HUES48 (cell line): ENCODE measurements around the gene PARD6A.
"Not testable (repeated sequence)": the region's sequence is repeated elsewhere in the genome, so short reads cannot be mapped to it uniquely, and the experiment has no call there.

Source experiments
- H3K27ac ChIP-seq: one replicate; pipeline ENCODE4 v1.7.0; 2013; ENCODE audit warnings: low read depth, low read length, inconsistent platforms
- H3K27me3 ChIP-seq: 2 replicates; pipeline ENCODE4 v1.6.1; 2013; ENCODE audit warnings: mild to moderate bottlenecking, low read length; ENCODE audit not compliant: control insufficient read depth, insufficient read depth
- H3K36me3 ChIP-seq: 2 replicates; pipeline ENCODE4 v1.6.1; 2013; ENCODE audit warnings: low read length; ENCODE audit not compliant: control insufficient read depth, insufficient read depth
- H3K4me1 ChIP-seq: 2 replicates; pipeline ENCODE4 v1.6.1; 2013; ENCODE audit warnings: mild to moderate bottlenecking, low read length; ENCODE audit not compliant: control insufficient read depth, insufficient read depth
- H3K4me3 ChIP-seq: 2 replicates; pipeline ENCODE4 v1.5.1; 2013; ENCODE audit warnings: mild to moderate bottlenecking, low read depth, low read length
- H3K9ac ChIP-seq: 2 replicates; pipeline ENCODE4 v1.6.1; 2013; ENCODE audit warnings: mild to moderate bottlenecking, low read depth, low read length, moderate library complexity
- H3K9me3 ChIP-seq: 2 replicates; pipeline ENCODE4 v1.6.1; 2013; ENCODE audit warnings: low read length; ENCODE audit not compliant: control insufficient read depth, insufficient read depth

The PARD6A gene

DNA sequence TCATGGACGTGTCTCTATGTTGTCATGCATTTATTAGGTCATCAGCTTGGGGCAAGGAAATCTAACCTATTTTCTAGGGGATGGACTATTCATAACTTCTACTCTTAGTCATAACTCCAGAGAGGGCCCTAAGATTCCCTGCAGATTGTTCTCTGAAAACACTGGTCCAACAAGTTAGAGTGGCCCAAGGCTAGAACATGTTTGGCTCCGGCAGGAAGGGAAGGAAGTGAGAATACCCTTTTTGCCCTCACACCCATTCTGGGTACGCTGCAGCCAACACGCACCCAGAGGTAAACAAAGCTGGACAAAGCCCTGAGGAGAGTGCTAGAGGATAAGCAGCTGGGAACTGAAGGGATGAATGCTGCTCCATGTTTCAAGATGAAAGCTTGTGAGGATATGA is 15.8 kb downstream of the PARD6A start:
- Histone ChIP-seq H3K9me3 (no peaks in the 10 kb centered on the region), H3K4me3 (no peak overlapping the region), H3K27ac (no peak overlapping the region), H3K9ac (no peak overlapping the region), H3K4me1 (no peaks in the 10 kb centered on the region), H3K36me3 (peaks cover 10% of the 10 kb centered on the region; the same call in 1 of the 2 replicates), H3K27me3 (no peaks in the 10 kb centered on the region)

DNA sequence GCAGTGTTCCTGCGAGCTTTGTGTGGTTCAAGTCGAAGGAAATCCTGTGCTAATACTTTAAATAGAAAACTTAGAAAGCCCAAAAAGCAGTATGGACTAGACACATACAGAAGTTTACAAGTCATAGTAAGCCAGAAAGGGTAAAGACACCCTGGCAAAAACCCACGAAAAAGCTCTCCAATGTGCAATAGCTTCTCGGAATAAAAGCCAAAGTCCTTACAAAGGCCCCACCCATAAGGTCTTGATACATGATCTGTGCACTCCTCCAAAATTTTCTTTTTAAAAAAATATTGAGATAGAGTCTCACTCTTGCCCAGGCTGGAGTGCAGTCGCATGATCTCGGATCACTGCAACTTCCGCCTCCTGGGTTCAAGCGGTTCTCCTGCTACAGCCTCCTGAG is 16.2 kb downstream of the PARD6A start:
- no peaks in the 10 kb centered on the region for H3K4me1 ChIP-seq
- peaks cover 10% of the 10 kb centered on the region; the same call in 1 of the 2 replicates for H3K36me3 ChIP-seq
- no peak overlapping the region for H3K4me3 ChIP-seq
- no peak overlapping the region for H3K9ac ChIP-seq
- no peak overlapping the region for H3K27ac ChIP-seq
- no peaks in the 10 kb centered on the region for H3K9me3 ChIP-seq
- no peaks in the 10 kb centered on the region for H3K27me3 ChIP-seq

DNA sequence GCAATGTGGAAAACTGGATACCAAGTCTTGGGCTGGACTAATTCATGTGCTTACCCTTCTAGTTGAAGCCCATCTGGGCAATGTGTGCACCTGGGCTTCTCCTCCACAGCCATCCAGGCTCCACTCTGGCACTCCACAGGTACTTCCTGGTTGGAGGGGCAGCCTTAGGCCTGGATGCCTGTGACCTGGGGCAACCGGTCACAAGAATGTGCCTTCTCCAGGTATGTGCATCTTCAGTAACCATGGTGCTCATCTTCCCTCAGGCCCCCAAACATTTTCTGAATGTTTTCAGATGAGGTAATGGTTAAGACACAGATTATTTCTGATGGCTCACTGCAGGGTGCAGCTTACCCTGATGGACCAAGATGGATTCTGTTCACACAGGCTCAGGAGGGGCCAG is 17.0 kb downstream of the PARD6A start:
- Histone ChIP-seq H3K4me3 (no peak overlapping the region), H3K4me1 (no peaks in the 10 kb centered on the region), H3K27ac (no peak overlapping the region), H3K36me3 (peaks cover 14% of the 10 kb centered on the region; the same call in 1 of the 2 replicates), H3K27me3 (no peaks in the 10 kb centered on the region), H3K9me3 (no peaks in the 10 kb centered on the region), H3K9ac (no peak overlapping the region)

DNA sequence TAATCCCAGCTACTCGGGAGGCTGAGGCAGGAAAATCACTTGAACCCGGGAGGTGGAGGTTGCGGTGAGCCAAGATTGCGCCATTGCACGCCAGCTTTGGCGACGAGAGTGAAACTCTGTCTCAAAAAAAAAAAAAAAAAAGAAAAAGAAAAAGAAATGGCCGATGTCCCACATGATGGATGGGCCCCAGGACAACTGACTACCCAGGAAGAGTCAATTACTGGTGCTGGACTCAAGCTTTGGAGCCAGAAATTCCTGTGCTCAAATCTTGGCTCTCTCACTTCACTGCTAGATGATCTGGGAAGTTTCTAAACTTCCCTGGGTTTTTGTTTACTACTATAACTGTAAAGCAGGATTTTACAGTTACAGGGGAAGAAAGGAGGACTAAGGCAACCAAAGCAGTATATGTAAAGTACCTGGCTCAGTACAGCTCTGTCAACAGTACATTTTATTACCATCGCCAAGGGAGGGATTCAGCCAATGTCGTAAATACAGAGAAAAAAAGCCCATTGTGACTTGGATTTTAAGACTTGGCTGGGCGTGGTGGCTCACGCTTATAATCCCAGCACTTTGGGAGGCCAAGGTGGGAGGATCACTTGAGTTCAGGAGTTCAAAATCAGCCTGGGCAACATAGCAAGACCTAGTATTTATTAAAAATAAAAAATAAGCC is 17.7 kb downstream of the PARD6A start:
- no peaks in the 10 kb centered on the region for H3K9me3 ChIP-seq
- H3K9ac ChIP-seq: no peak overlapping the region
- no peaks in the 10 kb centered on the region for H3K27me3 ChIP-seq
- no peak overlapping the region for H3K27ac ChIP-seq
- no peak overlapping the region for H3K4me3 ChIP-seq
- no peaks in the 10 kb centered on the region for H3K4me1 ChIP-seq
- H3K36me3 ChIP-seq: peaks cover 21% of the 10 kb centered on the region

DNA sequence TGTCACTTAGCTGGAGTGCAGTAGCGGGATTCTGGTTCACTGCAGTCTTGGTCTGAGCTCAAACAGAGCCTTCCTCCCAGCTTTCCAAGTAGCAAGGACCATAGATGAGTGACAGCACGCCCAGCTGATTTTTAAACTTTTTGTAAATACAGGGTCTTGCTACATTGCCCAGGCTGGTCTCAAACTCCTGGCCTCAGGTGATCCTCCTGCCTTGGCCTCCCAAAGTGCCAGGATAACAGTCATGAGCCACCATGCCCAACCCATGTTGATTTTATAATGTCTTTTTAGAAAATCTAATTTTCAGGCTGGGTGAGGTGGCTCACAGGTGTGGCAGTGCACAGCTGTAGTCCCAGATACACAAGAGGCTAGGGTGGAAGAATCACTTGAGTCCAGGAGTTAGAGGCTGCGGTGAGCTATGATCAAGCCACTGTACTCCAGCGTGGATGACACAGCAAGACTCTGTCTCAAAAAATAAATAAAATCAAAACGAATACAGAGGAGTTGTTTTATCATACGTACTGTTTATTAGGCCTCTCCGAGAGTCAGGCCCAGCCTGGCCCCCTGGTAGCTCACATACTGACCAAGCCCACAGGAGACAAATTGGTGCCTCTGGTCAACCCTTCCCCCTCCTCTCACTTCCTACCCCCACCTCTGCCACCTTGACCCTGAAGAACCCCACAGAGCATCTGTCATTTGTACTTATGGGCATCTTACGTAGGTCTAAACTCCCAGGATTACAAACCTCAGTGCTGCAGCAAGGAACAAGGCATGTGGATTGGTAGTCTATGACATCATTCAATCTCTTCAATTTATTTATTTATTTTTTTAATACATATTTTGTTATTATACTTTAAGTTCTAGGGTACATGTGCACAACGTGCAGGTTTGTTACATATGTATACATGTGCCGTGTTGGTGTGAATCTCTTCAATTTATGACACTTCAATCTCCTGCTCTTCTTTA is 19.5 kb downstream of the PARD6A start:
- H3K27me3 ChIP-seq: no peaks in the 10 kb centered on the region
- peaks cover 33% of the 10 kb centered on the region for H3K36me3 ChIP-seq
- no peaks in the 10 kb centered on the region for H3K9me3 ChIP-seq
- H3K27ac ChIP-seq: no peak overlapping the region
- no peak overlapping the region for H3K4me3 ChIP-seq
- H3K9ac ChIP-seq: no peak overlapping the region
- no peaks in the 10 kb centered on the region for H3K4me1 ChIP-seq

DNA sequence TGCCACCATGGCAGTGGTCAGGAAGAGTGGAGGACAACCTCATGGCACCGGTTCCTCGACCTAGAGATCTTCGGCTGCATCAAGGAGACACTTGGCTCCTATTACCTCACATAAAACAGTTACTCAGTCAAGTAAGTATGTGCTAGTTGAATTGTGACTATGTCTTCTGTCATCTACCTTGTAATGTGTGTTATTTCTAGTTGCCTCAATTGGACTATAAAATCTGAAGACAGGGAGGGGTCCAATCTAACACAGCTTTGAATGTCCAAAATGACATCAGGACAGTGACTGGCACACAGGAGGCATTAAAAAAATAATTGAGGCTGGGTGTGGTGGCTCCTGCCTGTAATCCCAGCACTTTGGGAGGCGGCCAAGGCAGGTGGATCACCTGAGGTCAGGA is 23.0 kb downstream of the PARD6A start:
- no peaks in the 10 kb centered on the region for H3K4me1 ChIP-seq
- no peak overlapping the region for H3K4me3 ChIP-seq
- no peaks in the 10 kb centered on the region for H3K9me3 ChIP-seq
- peaks cover 38% of the 10 kb centered on the region for H3K36me3 ChIP-seq
- H3K27me3 ChIP-seq: no peaks in the 10 kb centered on the region
- H3K27ac ChIP-seq: no peak overlapping the region
- no peak overlapping the region for H3K9ac ChIP-seq

DNA sequence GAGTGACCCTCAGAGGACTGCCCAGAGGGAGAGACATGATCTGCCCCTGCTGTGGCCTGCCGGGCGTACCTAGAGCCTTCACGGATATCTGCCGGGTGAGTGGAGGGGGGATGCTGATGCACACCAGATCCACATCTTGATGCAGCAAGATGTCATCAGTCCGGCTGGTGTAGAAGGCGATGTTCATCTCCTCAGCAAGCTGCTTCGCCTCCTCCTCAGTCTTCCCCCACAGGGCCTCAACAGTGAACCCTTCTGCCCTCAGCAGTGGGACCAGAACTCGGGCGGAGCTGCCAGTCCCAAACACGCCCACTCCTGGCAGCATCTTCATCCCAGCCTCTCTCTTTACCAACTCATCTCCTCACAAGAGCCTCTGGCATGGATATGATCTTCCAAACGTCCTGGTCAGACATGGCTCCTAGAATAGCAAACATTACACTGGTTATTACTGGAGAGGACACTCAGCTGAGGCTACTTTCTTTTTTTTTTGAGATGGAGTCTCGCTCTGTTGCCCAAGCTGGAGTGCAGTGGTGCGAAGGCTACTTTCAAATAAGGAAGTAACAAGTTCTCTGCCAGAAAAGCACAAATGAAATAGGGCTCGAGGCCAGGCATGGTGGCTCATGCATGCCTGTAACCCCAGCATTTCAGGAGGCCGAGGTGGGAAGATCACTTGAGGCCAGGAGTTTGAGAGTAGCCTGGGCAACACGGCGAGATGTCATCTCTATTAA is 24.8 kb downstream of the PARD6A start:
- no peak overlapping the region for H3K9ac ChIP-seq
- no peaks in the 10 kb centered on the region for H3K27me3 ChIP-seq
- H3K36me3 ChIP-seq: peaks cover 38% of the 10 kb centered on the region
- no peaks in the 10 kb centered on the region for H3K4me1 ChIP-seq
- no peaks in the 10 kb centered on the region for H3K9me3 ChIP-seq
- no peak overlapping the region for H3K4me3 ChIP-seq
- H3K27ac ChIP-seq: no peak overlapping the region

DNA sequence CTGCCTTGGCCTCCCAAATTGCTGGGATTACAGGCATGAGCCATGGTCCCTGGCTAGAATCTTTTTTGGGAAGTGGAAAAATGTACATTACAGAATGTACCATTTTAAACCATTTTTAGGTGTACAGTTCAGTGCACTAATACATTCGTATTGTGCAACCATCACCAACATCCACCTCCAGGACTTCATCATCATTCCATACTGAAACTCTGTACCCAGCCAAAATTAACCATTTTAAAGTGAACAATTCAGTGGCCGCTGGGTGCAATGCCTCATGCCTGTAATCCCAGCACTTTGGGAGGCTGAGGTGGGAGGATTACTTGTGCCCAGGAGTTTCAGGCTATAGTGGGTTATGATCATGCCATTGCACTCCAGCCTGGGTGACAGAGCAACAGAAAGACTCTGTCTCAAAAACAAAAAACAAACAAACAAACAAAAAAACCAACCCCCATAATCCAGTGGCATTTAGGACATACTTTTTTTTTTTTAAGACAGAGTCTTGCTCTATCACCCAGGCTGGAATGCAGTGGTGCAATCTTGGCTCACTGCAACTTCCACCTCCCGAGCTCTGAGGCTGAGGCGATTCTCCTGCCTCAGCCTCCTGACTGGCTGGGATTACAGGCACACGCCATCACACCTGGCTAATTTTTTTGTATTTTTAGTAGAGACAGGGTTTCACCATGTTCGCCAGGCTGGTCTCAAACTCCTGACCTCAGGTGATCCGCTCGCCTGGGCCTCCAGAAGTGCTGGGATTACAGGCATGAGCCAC is 32.9 kb downstream of the PARD6A start:
- not testable (repeated sequence) for H3K9me3 ChIP-seq, H3K4me1 ChIP-seq, H3K36me3 ChIP-seq, H3K27ac ChIP-seq, H3K4me3 ChIP-seq, H3K9ac ChIP-seq, H3K27me3 ChIP-seq

DNA sequence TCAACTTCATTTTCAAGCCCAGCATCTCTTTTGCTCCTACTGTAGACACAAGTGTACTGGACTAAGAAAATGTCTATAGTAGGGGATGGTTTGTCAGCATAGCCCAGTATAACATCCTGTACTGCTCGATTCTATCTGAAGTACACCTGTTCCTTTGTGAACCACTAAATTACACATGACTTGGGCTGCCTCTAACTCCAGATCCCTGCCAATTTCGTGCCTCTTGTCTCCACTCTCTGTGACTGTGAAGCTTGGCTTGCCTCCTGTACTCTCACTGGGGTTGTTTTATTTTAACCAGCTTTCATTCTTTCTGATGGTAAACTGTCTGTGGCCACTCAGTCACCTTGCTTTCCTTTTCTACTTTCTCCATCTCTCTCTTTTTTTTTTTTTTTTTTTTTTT is 33.9 kb downstream of the PARD6A start:
- Histone ChIP-seq H3K36me3 (no peaks in the 10 kb centered on the region), H3K4me1 (no peaks in the 10 kb centered on the region), H3K9ac (no peak overlapping the region), H3K27ac (no peak overlapping the region), H3K9me3 (no peaks in the 10 kb centered on the region), H3K27me3 (no peaks in the 10 kb centered on the region), H3K4me3 (no peak overlapping the region)

DNA sequence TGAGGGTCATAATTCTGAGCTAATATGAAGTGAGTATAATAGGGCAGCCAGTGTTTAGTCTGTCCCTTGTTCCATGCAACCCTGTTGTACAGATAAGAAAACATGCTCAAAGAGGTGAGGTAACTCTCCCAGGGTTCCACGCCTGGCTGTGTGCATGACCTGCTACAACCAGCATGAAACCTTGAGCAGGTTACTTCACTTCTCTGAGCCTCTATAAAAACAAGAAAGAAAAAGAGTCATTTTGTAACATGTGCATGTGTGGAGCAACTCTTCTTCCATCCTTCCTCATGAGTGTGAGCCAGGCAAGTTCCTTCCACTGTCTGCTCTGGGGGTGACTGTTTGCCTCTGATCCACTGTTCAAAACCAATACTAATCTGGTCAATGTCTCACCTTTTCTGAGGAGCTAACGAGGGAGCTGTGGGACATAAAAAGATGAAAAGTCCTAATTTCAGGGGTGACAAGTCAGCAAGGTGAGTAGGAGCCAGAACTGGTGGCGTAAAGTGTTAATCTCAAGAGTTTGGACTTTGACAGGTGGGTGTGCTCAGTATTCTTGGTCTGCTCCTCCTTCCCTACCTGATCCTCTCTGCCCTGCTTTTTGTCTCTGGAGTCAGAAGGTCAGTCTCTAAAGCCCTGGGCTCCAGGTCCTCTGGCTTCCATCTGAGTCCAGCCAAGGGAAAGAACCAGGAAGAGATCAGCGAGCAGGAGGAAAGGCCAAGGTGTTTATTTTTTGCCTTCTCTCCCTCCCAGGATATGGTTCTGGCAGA is 36.8 kb downstream of the PARD6A start:
- no peak overlapping the region for H3K27ac ChIP-seq
- no peak overlapping the region for H3K9ac ChIP-seq
- no peaks in the 10 kb centered on the region for H3K4me1 ChIP-seq
- no peaks in the 10 kb centered on the region for H3K9me3 ChIP-seq
- no peaks in the 10 kb centered on the region for H3K36me3 ChIP-seq
- H3K27me3 ChIP-seq: no peaks in the 10 kb centered on the region
- H3K4me3 ChIP-seq: no peak overlapping the region
